ENCODE results near the gene CYP2D6.
"Not testable (repeated sequence)": the region's sequence is repeated elsewhere in the genome, so short reads cannot be mapped to it uniquely, and the experiment has no call there.

The CYP2D6 gene

GRCh38 chr22:42130639-42131431 lies at the start of gene CYP2D6:
TSS of gene CYP2D6 (minus strand) at chr22:42130810. CDS start at chr22:42130791, 19 bp downstream.
- in situ Hi-C loops (cut with HindIII; ENCODE audit: low sequenced_read_pairs): not testable (repeated sequence)

GRCh38 chr22:42179616-42180015 lies 49.0 kb upstream of the CYP2D6 start:
- in situ Hi-C loops (cut with HindIII; ENCODE audit: low sequenced_read_pairs): no loop called here

DNA sequence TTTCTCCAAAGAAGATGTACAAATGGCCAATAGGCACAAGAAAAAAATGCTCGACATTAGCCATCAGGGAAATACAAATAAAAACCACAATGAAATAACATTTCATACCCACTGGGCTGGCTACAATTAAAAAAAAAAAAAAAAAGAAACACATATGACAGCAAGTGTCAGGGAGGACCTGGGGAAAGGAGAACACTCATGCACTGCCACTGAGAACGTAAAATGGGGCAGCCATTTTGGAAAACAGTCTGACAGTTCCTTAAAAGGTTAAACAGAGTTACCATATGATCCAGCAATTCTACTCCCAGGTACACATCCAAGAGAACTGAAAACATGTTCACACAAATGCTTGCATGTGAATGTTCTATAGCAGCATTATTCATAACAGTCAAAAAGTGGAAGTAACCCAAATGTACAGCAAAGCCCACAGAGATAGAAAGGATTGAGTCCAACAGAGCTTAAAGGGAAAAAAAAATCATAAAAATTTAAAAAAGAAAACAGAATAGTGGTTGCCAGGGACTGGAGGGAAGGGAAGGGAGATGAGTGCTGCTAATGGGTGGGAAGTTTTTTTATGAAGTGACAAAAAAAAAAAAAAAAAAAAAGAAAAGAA lies 48.4 kb upstream of the CYP2D6 start:
- in situ Hi-C loops (cut with HindIII; ENCODE audit: low sequenced_read_pairs): no loop called here

DNA sequence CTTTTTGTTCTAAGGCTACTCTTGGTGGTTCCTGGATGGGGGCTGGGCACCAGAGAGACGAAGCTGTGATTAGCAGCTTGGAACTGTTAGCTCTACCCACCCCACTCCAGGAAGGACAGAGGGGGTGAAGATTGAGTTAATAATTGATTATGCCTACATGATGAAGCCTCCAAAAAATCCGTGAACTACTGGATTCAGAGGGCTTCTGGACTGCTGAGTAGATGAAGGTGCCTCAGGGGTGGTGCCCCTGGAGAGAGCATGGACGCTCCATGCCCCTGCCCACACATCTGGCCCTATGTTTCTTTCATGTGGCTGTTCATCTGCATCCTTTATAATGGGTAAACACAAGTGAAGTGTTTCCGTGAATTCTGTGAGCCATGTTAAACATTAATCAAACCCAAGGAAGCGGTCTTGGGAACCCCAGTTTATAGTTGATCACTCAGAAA lies 47.3 kb upstream of the CYP2D6 start:
- in situ Hi-C loops (cut with HindIII; ENCODE audit: low sequenced_read_pairs): no loop called here

- in situ Hi-C loops (cut with HindIII; ENCODE audit: low sequenced_read_pairs): no loop called here
Observed at GRCh38 chr22:42176255-42176915, 45.8 kb upstream of the CYP2D6 start.

DNA sequence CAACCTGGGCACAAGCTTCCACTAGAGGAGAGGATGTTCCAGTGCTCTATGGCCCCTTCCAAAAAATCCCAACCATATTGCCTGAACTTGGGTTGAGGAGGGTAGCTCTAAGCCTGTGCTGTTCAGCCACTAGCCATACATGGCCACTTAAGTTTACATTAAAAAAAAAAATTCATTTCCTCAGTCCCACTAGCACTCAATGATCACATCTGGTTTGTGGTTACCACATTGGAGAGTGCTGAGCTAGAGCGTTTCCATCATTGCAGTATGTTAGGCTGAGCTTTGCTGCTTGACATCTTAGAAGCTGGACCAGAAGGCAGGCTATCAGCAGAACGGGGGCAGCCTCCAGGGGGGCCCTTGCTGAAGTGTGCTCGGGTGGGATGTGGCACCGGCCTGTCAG lies 43.5 kb upstream of the CYP2D6 start:
- in situ Hi-C loops (cut with HindIII; ENCODE audit: low sequenced_read_pairs): loop anchor here (25.0 kb wide), 1 partner anchor 188 kb away; no protein-coding TSS in a partner anchor

DNA sequence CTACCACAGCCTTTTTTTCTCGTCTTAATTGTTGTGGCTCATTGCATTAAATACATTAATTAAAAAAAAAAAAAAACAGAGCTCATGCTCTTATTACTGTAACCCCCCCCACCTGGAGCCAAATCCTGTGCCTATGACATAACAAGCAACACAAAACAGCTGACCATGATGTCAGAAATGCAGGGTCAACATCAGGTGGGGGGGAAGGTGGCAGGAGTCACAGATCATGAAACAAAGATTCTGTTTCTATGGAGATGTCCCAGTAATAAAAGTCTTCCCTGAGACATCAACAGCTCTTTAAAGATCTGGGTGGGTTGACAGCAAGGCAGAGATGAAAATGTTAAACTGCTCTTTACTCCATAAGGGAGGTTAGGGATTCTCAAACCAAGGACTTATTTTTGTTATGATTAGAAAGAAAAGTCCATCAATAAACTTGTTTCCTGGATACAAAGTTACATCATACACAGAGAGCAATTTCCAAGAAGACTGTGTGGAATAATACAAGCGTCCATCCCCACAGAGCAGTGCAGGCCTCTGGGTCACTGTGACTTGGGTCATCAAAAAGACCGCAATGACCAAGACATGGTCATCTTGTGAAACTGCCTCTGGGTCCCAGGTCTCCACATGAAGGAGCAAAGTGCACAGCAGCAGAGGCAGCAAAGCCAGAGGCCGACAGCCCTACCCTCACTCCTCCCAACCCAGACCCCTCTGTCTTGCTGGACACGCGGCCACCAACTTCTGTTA lies 42.7 kb upstream of the CYP2D6 start:
- in situ Hi-C loops (cut with HindIII; ENCODE audit: low sequenced_read_pairs): loop anchor here (25.0 kb wide), 1 partner anchor 189 kb away; no protein-coding TSS in a partner anchor

DNA sequence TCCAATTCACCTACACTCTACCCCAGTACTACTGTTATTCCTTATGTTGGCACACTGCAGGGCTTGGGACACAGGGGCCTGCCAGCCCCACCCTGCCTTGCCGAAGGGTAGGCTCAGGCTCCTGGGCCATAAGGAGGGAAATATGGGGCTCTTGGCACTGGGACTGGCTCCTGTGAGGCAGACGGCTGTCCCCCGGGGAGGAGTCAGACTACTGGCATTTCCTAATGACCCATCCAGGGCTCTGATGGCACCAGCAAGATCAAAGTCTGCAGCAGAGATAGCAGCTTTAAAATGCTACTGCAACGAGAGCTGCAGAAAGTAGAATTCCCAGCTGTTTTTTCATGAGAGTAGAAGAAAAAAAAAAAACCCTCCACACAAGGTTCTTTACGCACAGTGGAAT lies 42.2 kb upstream of the CYP2D6 start:
- in situ Hi-C loops (cut with HindIII; ENCODE audit: low sequenced_read_pairs): loop anchor here (25.0 kb wide), 1 partner anchor 190 kb away; no protein-coding TSS in a partner anchor

- in situ Hi-C loops (cut with HindIII; ENCODE audit: low sequenced_read_pairs): loop anchor here (25.0 kb wide), 1 partner anchor 190 kb away; no protein-coding TSS in a partner anchor
Observed at GRCh38 chr22:42171946-42172719, 41.5 kb upstream of the CYP2D6 start.

- in situ Hi-C loops (cut with HindIII; ENCODE audit: low sequenced_read_pairs): loop anchor here (25.0 kb wide), 1 partner anchor 191 kb away; no protein-coding TSS in a partner anchor
Observed at GRCh38 chr22:42171417-42171816, 40.8 kb upstream of the CYP2D6 start.

- in situ Hi-C loops (cut with HindIII; ENCODE audit: low sequenced_read_pairs): loop anchor here (25.0 kb wide), 1 partner anchor 191 kb away; no protein-coding TSS in a partner anchor
Observed at GRCh38 chr22:42170946-42171345, 40.3 kb upstream of the CYP2D6 start.

- in situ Hi-C loops (cut with HindIII; ENCODE audit: low sequenced_read_pairs): loop anchor here (25.0 kb wide), 1 partner anchor 193 kb away; no protein-coding TSS in a partner anchor
Observed at GRCh38 chr22:42169055-42169469, 38.5 kb upstream of the CYP2D6 start.

DNA sequence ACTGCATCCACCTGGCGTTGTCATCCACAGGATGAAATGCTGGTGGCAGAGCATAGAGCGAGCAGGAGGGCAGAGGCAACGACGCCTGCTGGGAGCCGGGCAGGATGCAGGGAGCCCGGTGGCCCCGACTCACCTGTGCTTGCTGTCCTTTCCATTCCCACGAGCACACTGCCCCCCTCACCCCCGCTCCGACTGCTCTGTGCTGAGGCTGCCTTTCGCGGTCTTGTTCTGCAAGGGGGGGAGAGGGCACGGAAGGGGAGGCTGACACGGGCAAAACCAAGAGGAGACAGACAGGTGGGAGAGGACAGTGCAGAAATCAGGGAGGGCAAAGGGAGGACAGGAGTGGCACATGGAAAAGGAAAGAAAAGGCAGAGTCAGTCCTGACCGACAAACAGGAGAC lies 37.9 kb upstream of the CYP2D6 start:
- in situ Hi-C loops (cut with HindIII; ENCODE audit: low sequenced_read_pairs): loop anchor here (25.0 kb wide), 1 partner anchor 194 kb away; no protein-coding TSS in a partner anchor

DNA sequence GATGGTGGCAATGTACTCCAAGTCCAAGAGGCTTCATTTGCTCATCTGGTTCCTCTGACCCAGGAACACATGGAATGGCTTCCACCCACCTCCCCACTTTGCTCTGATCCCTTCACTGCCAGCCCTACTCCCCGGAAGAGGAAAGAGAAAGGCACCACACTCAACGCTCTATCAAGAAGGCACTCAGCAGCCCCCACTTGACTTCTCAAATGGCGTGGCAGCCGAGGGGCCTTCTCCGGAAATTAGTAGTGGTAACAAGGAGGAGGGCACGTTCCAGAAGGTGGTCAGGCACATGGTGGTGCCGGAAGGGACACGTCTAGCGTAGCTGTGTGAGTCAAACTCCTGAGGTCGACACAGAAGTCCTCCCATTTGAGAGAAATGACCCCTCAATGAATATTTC lies 36.5 kb upstream of the CYP2D6 start:
- in situ Hi-C loops (cut with HindIII; ENCODE audit: low sequenced_read_pairs): loop anchor here (25.0 kb wide), 1 partner anchor 195 kb away; no protein-coding TSS in a partner anchor

- in situ Hi-C loops (cut with HindIII; ENCODE audit: low sequenced_read_pairs): loop anchor here (25.0 kb wide), 1 partner anchor 197 kb away; no protein-coding TSS in a partner anchor
Observed at GRCh38 chr22:42164901-42165300, 34.3 kb upstream of the CYP2D6 start.

- in situ Hi-C loops (cut with HindIII; ENCODE audit: low sequenced_read_pairs): loop anchor here (25.0 kb wide), 1 partner anchor 199 kb away; no protein-coding TSS in a partner anchor
Observed at GRCh38 chr22:42163515-42163914, 32.9 kb upstream of the CYP2D6 start.

- in situ Hi-C loops (cut with HindIII; ENCODE audit: low sequenced_read_pairs): loop anchor here (25.0 kb wide), 1 partner anchor 199 kb away; no protein-coding TSS in a partner anchor
Observed at GRCh38 chr22:42162728-42163489, 32.3 kb upstream of the CYP2D6 start.

DNA sequence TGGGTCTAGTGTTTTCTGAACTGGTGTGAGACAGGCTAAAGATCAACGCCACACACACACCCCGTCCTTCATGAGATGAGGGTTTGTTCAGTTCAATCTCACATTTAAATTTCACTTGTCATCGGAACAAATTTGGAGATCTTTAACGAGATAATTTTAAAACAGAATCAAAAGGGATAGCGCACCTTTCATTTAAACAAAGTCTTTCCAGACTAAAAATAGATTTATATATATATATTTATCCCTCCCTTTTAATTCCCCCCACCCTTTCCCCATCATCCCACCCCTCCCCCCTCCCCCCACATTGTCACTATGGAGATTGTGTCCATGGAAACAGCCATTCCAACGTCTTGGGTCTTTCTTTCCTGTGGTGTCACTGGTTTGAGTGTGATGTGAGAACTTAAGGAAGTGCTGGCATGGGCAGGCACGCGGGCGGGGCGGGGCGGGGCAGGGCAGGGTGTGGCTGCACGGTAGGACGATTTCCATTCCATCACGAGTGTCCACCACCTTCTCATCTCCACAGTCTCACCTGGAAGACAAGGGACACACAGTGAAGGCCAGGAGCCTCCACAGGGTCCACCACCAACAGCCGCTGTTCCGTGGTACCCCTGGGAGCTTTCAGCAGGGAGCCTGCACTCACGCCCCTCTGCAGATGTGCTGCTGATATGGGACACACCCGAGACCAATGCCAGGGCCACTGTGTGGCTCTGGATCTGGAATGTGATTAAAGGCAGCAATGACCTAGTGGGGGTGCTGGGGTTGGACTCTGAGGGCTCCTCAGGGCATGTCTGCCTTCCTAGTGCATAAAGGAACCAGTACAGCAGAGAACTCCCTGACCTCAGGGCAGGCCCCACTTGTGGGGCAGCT lies 30.5 kb upstream of the CYP2D6 start:
- in situ Hi-C loops (cut with HindIII; ENCODE audit: low sequenced_read_pairs): loop anchor here (25.0 kb wide), 1 partner anchor 201 kb away; no protein-coding TSS in a partner anchor

Data from DLD1 (cell line).